PC-9 (cell line): ENCODE results near the gene CDC23.

Source experiments
- EZH2 ChIP-seq: fragments of 200-600 bp; sonication (generic); IDR thresholded peaks from 2 replicates; pipeline ENCODE4 v1.8.0; 2017; ENCODE audit warnings: antibody characterized with exemption, low read depth
- TF ChIP-seq, protein P1 (sequence below): fragments of 200-600 bp; sonication (generic); conservative IDR thresholded peaks from 2 replicates; pipeline ENCODE4 v1.6.1; 2017; ENCODE audit warnings: mixed run types, antibody characterized with exemption, mild to moderate bottlenecking, moderate library complexity

- TF ChIP-seq, protein P1, sequence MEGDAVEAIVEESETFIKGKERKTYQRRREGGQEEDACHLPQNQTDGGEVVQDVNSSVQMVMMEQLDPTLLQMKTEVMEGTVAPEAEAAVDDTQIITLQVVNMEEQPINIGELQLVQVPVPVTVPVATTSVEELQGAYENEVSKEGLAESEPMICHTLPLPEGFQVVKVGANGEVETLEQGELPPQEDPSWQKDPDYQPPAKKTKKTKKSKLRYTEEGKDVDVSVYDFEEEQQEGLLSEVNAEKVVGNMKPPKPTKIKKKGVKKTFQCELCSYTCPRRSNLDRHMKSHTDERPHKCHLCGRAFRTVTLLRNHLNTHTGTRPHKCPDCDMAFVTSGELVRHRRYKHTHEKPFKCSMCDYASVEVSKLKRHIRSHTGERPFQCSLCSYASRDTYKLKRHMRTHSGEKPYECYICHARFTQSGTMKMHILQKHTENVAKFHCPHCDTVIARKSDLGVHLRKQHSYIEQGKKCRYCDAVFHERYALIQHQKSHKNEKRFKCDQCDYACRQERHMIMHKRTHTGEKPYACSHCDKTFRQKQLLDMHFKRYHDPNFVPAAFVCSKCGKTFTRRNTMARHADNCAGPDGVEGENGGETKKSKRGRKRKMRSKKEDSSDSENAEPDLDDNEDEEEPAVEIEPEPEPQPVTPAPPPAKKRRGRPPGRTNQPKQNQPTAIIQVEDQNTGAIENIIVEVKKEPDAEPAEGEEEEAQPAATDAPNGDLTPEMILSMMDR = no peak
- TF ChIP-seq EZH2 = no peak
Measured at GRCh38 chr5:138141734-138142133, 71.4 kb downstream of the CDC23 start.
